NCI-H2196 treated with DMSO at 0.1 percent for 48 hours (cell line): Measurements from ENCODE around the gene PRKCD.
A peak's percentile ranks its signal among the peaks of the same experiment; 100 is the strongest.

Experiments used
- DNase-seq: peaks from one replicate; lab custom pipeline; 2025; ENCODE audit not compliant: unreplicated experiment; lab: John Stamatoyannopoulos, UW

PRKCD gene

GRCh38 chr3:53213276-53213675 is 52.3 kb downstream of the PRKCD start:
- no peak for DNase-seq

- no peak for DNase-seq
Measured at GRCh38 chr3:53215816-53216215, 54.8 kb downstream of the PRKCD start.

GRCh38 chr3:53216723-53217122 is 55.7 kb downstream of the PRKCD start:
- DNase-seq, result no peak

GRCh38 chr3:53217175-53217574 is 56.2 kb downstream of the PRKCD start:
- DNase-seq, result no peak

- DNase-seq, result no peak
Measured at GRCh38 chr3:53218131-53218530, 57.1 kb downstream of the PRKCD start.

- peak; percentile 4 for DNase-seq
Measured at GRCh38 chr3:53219895-53220483, 59.0 kb downstream of the PRKCD start.

- no peak for DNase-seq
Measured at GRCh38 chr3:53221345-53221744, 60.3 kb downstream of the PRKCD start.

GRCh38 chr3:53221827-53222182 is 60.8 kb downstream of the PRKCD start:
- DNase-seq, result no peak

- no peak for DNase-seq
Measured at GRCh38 chr3:53222183-53222901, 61.3 kb downstream of the PRKCD start.

- DNase-seq, result no peak
Measured at GRCh38 chr3:53223025-53223424, 62.0 kb downstream of the PRKCD start.

GRCh38 chr3:53223541-53223966 is 62.5 kb downstream of the PRKCD start:
- DNase-seq, result no peak

- DNase-seq, result no peak
Measured at GRCh38 chr3:53224026-53224425, 63.0 kb downstream of the PRKCD start.

- no peak for DNase-seq
Measured at GRCh38 chr3:53224536-53224935, 63.5 kb downstream of the PRKCD start.

- DNase-seq, result no peak
Measured at GRCh38 chr3:53225181-53225580, 64.2 kb downstream of the PRKCD start.

- DNase-seq, result no peak
Measured at GRCh38 chr3:53225651-53226050, 64.6 kb downstream of the PRKCD start.

GRCh38 chr3:53226142-53226840 is 65.3 kb downstream of the PRKCD start:
- no peak for DNase-seq

- no peak for DNase-seq
Measured at GRCh38 chr3:53226841-53227407, 65.9 kb downstream of the PRKCD start.

GRCh38 chr3:53227993-53228885 is 67.2 kb downstream of the PRKCD start:
- DNase-seq, result no peak

- DNase-seq, result no peak
Measured at GRCh38 chr3:53229171-53229570, 68.2 kb downstream of the PRKCD start.

- DNase-seq, result no peak
Measured at GRCh38 chr3:53229606-53230005, 68.6 kb downstream of the PRKCD start.

- no peak for DNase-seq
Measured at GRCh38 chr3:53230041-53230621, 69.1 kb downstream of the PRKCD start.
